ENCODE measurements around the gene NR6A1.

DNA sequence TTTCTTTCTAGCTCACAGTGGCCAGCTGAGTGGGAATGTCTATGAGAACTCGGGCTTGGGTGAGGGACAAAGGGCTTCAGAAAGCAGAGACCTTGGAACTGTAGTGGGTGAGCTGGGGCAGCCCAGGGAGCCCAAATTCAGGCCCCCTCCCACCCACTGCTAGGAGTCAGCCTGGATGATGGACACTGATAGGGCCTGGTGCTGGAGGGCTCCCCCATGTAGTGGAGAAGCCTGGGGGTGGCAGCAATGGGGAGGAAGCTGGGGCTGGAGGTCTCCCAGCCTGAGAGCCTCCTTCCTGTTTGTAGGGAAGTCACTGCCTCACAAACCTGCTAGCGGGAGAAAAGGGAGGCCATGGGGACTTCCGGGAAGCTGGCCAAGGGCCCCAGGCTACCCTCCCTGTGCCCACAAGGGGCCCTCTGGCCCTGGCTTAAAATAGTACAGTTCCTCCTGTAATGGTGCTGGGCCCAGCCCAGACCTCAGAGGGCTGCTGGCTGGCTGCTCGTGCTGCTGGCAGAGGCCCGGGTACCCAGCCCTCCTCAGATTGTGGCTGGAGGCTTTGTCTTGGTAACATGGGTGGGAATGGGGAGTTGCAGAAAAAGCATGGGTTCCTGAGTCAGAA lies 257.6 kb downstream of the NR6A1 start:
- TF ChIP-seq, protein P1, sequence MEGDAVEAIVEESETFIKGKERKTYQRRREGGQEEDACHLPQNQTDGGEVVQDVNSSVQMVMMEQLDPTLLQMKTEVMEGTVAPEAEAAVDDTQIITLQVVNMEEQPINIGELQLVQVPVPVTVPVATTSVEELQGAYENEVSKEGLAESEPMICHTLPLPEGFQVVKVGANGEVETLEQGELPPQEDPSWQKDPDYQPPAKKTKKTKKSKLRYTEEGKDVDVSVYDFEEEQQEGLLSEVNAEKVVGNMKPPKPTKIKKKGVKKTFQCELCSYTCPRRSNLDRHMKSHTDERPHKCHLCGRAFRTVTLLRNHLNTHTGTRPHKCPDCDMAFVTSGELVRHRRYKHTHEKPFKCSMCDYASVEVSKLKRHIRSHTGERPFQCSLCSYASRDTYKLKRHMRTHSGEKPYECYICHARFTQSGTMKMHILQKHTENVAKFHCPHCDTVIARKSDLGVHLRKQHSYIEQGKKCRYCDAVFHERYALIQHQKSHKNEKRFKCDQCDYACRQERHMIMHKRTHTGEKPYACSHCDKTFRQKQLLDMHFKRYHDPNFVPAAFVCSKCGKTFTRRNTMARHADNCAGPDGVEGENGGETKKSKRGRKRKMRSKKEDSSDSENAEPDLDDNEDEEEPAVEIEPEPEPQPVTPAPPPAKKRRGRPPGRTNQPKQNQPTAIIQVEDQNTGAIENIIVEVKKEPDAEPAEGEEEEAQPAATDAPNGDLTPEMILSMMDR (IDR thresholded peaks at IDR 0.05): no peak
- TF ChIP-seq POLR2A (IDR thresholded peaks at IDR 0.05) (no peak), EP300 (IDR thresholded peaks at IDR 0.05) (no peak)
